HepG2 (cell line): ENCODE measurements around the gene CHMP4B. TPM values are rescaled to one million over a fixed set of nuclear protein-coding genes. Genes with fewer than 3 reads are reported as not detected.

Source experiments
- MAFK ChIP-seq, 2 experiments: IDR thresholded peaks in 1 of 2; conservative IDR thresholded peaks in 1 of 2; 2 replicates each; pipeline ENCODE4 v1.6.1; 2011; ENCODE audit warnings: improper control_type of control experiment in 2 of 2, low read length in 2 of 2
- USF2 ChIP-seq, 2 experiments: sonication (generic) in 1 of 2; formaldehyde crosslinking in 1 of 2; IDR thresholded peaks; 2 replicates each; pipeline versions ENCODE4 v1.5.1 to v1.6.1; 2011 to 2020; ENCODE audit warnings: borderline replicate concordance in 1 of 2, low read depth in 1 of 2, low read length in 1 of 2, mild to moderate bottlenecking in 1 of 2, missing genetic modification reagents in 1 of 2, moderate library complexity in 1 of 2
- polyA plus RNA-seq, 8 experiments: library from polyadenylated mRNA; depleted of rRNA in 3 of 8; stranded (reverse) in 7 of 8; unstranded in 1 of 8; fragments of >200 nt; fragmentation: Illumina TruSeq in 4 of 8; extraction: Trizol in 4 of 8; gene quantifications; 2 replicates each; pipeline versions ENCODE4 v1.2.1 to v1.2.3, GENCODE V29; 2011 to 2016; ENCODE audit warnings: low read depth in 4 of 8, missing spikeins in 1 of 8, mixed read lengths in 1 of 8; ENCODE audit not compliant: insufficient read depth in 1 of 8
- total RNA-seq, 5 experiments: library from RNA; depleted of rRNA; stranded (reverse); fragments of >200 nt; fragmentation: Illumina TruSeq; extraction: Trizol; gene quantifications; 2 replicates each; pipeline ENCODE4 v1.2.3, GENCODE V29; 2016; ENCODE audit warnings: low read depth in 1 of 5
- TF ChIP-seq, protein P1 (sequence below): sonication (generic); formaldehyde crosslinking; IDR thresholded peaks from 2 replicates; pipeline ENCODE4 v1.9.0; 2021; ENCODE audit warnings: missing genetic modification reagents, mild to moderate bottlenecking, borderline replicate concordance
- TF ChIP-seq, protein P2 (sequence below): sonication (generic); formaldehyde crosslinking; IDR thresholded peaks from 2 replicates; pipeline ENCODE4 v1.4.0; 2020; ENCODE audit warnings: low read depth, missing genetic modification reagents
- TF ChIP-seq, protein P3 (sequence below): sonication (generic); formaldehyde crosslinking; IDR thresholded peaks from 2 replicates; pipeline ENCODE4 v1.8.0; 2022; ENCODE audit warnings: low read depth, missing genetic modification reagents

The CHMP4B gene
- total and polyA plus RNA-seq, 2 of the 13 experiments (the other 11 are each of a cell fraction or from before 2014, with no cell fraction given) = 40.1 to 45.6 TPM

GRCh38 chr20:33871362-33871761, 60.2 kb downstream of the CHMP4B start (continued):
- TF ChIP-seq, protein P1, sequence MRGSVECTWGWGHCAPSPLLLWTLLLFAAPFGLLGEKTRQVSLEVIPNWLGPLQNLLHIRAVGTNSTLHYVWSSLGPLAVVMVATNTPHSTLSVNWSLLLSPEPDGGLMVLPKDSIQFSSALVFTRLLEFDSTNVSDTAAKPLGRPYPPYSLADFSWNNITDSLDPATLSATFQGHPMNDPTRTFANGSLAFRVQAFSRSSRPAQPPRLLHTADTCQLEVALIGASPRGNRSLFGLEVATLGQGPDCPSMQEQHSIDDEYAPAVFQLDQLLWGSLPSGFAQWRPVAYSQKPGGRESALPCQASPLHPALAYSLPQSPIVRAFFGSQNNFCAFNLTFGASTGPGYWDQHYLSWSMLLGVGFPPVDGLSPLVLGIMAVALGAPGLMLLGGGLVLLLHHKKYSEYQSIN (CRISPR knock-in tag) = no peak
- TF ChIP-seq MAFK (conservative IDR thresholded peaks at IDR 0.05 in 1 of 2, IDR thresholded peaks at IDR 0.05 in 1 of 2; ENCODE audit: low read length in 2 of 2) = no peak
- TF ChIP-seq, protein P2, sequence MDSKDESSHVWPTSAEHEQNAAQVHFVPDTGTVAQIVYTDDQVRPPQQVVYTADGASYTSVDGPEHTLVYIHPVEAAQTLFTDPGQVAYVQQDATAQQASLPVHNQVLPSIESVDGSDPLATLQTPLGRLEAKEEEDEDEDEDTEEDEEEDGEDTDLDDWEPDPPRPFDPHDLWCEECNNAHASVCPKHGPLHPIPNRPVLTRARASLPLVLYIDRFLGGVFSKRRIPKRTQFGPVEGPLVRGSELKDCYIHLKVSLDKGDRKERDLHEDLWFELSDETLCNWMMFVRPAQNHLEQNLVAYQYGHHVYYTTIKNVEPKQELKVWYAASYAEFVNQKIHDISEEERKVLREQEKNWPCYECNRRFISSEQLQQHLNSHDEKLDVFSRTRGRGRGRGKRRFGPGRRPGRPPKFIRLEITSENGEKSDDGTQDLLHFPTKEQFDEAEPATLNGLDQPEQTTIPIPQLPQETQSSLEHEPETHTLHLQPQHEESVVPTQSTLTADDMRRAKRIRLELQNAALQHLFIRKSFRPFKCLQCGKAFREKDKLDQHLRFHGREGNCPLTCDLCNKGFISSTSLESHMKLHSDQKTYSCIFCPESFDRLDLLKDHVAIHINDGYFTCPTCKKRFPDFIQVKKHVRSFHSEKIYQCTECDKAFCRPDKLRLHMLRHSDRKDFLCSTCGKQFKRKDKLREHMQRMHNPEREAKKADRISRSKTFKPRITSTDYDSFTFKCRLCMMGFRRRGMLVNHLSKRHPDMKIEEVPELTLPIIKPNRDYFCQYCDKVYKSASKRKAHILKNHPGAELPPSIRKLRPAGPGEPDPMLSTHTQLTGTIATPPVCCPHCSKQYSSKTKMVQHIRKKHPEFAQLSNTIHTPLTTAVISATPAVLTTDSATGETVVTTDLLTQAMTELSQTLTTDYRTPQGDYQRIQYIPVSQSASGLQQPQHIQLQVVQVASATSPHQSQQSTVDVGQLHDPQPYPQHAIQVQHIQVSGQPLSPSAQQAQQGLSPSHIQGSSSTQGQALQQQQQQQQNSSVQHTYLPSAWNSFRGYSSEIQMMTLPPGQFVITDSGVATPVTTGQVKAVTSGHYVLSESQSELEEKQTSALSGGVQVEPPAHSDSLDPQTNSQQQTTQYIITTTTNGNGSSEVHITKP (CRISPR knock-in tag) = no peak
- TF ChIP-seq USF2 (IDR thresholded peaks at IDR 0.05; ENCODE audit: low read depth, low read length) = no peak
- TF ChIP-seq USF2 (CRISPR knock-in tag; IDR thresholded peaks at IDR 0.05; ENCODE audit: borderline replicate concordance) = no peak
- TF ChIP-seq, protein P3, sequence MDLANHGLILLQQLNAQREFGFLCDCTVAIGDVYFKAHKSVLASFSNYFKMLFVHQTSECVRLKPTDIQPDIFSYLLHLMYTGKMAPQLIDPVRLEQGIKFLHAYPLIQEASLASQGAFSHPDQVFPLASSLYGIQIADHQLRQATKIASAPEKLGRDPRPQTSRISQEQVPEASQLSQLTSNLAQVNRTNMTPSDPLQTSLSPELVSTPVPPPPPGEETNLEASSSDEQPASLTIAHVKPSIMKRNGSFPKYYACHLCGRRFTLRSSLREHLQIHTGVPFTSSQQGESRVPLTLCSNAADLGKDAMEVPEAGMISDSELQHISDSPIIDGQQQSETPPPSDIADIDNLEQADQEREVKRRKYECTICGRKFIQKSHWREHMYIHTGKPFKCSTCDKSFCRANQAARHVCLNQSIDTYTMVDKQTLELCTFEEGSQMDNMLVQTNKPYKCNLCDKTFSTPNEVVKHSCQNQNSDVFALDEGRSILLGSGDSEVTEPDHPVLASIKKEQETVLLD = no peak
